K562 (cell line): Measurements from ENCODE around the gene BNC1. TPM values are rescaled to one million over a fixed set of nuclear protein-coding genes. Genes with fewer than 3 reads are reported as not detected.
A peak's percentile ranks its signal among the peaks of the same experiment; 100 is the strongest.

Experiments
- ATAC-seq: fragments of 200-7000 bp; cut with Tn5 transposase; 3 replicates; pipeline ENCODE4 v1.9.1; 2020; ENCODE audit warnings: moderate library complexity
- BruUV-seq: library from RNA; stranded (reverse); fragments of 400-500 nt; replicated peaks from 2 replicates; lab custom pipeline; 2021; lab: Mats Ljungman, UMichigan
- CTCF ChIA-PET: fragments of 300-600 bp; formaldehyde crosslinking; extraction: SDS; loops from one replicate; lab custom pipeline; 2021; ENCODE audit warnings: low intra/inter-chr PET ratio; lab: Yijun Ruan, JAX
- POLR2A ChIA-PET: fragments of 300-600, 350-650 bp; sonication (Branson Sonifier 250); formaldehyde crosslinking; extraction: SDS; loops from one replicate; lab custom pipeline; 2021; ENCODE audit warnings: antibody characterized with exemption, inconsistent platforms; lab: Yijun Ruan, JAX
- DNase-seq, 4 experiments: peaks; one replicate each; pipeline versions ENCODE4 v3.0.0 to v3.0.0-alpha.2; 2011 to 2018; ENCODE audit warnings: low spot score in 3 of 4, mixed read lengths in 3 of 4; ENCODE audit errors: extremely low read depth in 1 of 4
- FAIRE-seq: peaks from 2 replicates; lab custom pipeline; 2011; peaks lifted over from hg19 to GRCh38; lab: Jason Lieb, UNC
- H2AFZ ChIP-seq: 2 replicates; pipeline ENCODE4 v1.6.0; 2011; ENCODE audit warnings: low read depth, low read length, control low read depth, inconsistent platforms
- H3K27ac ChIP-seq: fragments of 200-600 bp; 3 replicates; pipeline ENCODE4 v1.8.0; 2011; ENCODE audit warnings: low read depth, mild to moderate bottlenecking, control low read depth, inconsistent platforms, low read length, moderate library complexity, mixed read lengths; ENCODE audit errors: extremely low read depth
- H3K27me3 ChIP-seq, 2 experiments: fragments of 300-600 bp in 1 of 2; 2 replicates in 1 of 2; 3 replicates in 1 of 2; pipeline versions ENCODE4 v1.6.0 to v1.8.0; 2011; ENCODE audit warnings: inconsistent platforms in 2 of 2, low read length in 2 of 2, mild to moderate bottlenecking in 1 of 2, mixed read lengths in 1 of 2, moderate library complexity in 1 of 2; ENCODE audit not compliant: control insufficient read depth in 2 of 2, insufficient read depth in 2 of 2
- H3K36me3 ChIP-seq: fragments of 300-600 bp; 3 replicates; pipeline ENCODE4 v1.8.0; 2011; ENCODE audit warnings: mild to moderate bottlenecking, low read length, inconsistent platforms; ENCODE audit not compliant: control insufficient read depth, insufficient read depth
- H3K4me1 ChIP-seq, 2 experiments: fragments of 200-600 bp in 1 of 2; replicated peaks in 1 of 2; 2 replicates in 1 of 2; 3 replicates in 1 of 2; pipeline versions ENCODE4 v1.5.1 to v1.8.0; 2011; ENCODE audit warnings: inconsistent platforms in 2 of 2, low read length in 2 of 2, mild to moderate bottlenecking in 1 of 2, mixed read lengths in 1 of 2, moderate library complexity in 1 of 2; ENCODE audit not compliant: control insufficient read depth in 2 of 2, insufficient read depth in 2 of 2
- H3K4me2 ChIP-seq: 2 replicates; pipeline ENCODE4 v1.6.1; 2011; ENCODE audit warnings: low read length, control low read depth, inconsistent platforms, mixed read lengths; ENCODE audit not compliant: insufficient read depth
- H3K4me3 ChIP-seq: fragments of 200-600 bp; sonication (generic), shearing (Covaris generic); 2 replicates; pipeline ENCODE4 v1.5.1; 2016; ENCODE audit warnings: control low read depth, inconsistent platforms
- H3K79me2 ChIP-seq: fragments of 200-600 bp; 3 replicates; pipeline ENCODE4 v1.8.0; 2011; ENCODE audit warnings: low read length, inconsistent platforms; ENCODE audit not compliant: control insufficient read depth, insufficient read depth
- H3K9ac ChIP-seq, 2 experiments: 2 replicates each; pipeline versions ENCODE4 v1.6.0 to v1.6.1; 2011; ENCODE audit warnings: low read depth in 2 of 2, low read length in 2 of 2, control low read depth in 1 of 2, inconsistent platforms in 1 of 2, mild to moderate bottlenecking in 1 of 2, mixed read lengths in 1 of 2; ENCODE audit not compliant: insufficient read depth in 1 of 2
- H3K9me1 ChIP-seq: one replicate; pipeline ENCODE4 v1.6.0; 2011; ENCODE audit warnings: inconsistent platforms, mild to moderate bottlenecking, low read length, moderate library complexity; ENCODE audit not compliant: control insufficient read depth, insufficient read depth
- H3K9me3 ChIP-seq: replicated peaks from 2 replicates; pipeline ENCODE4 v1.5.1; 2011; ENCODE audit warnings: low read depth, low read length, inconsistent platforms; ENCODE audit not compliant: control insufficient read depth, insufficient read depth
- H4K20me1 ChIP-seq: replicated peaks from 2 replicates; pipeline ENCODE4 v1.6.1; 2011; ENCODE audit warnings: low read length, inconsistent platforms, mixed read lengths; ENCODE audit not compliant: control insufficient read depth, insufficient read depth
- EP400 ChIP-seq: fragments of 450-650 bp; IDR thresholded peaks from 2 replicates; pipeline ENCODE4 v1.6.1; 2017; ENCODE audit warnings: antibody characterized with exemption, mild to moderate bottlenecking, moderate library complexity
- RBM25 ChIP-seq: fragments of 200-400 bp; formaldehyde crosslinking; IDR thresholded peaks from 2 replicates; pipeline ENCODE4 v1.6.1; 2018; ENCODE audit warnings: low read length, low read depth, moderate library complexity; ENCODE audit not compliant: severe bottlenecking
- THAP12 ChIP-seq: fragments of 250-450 bp; sonication (Bioruptor Pico); IDR thresholded peaks from 2 replicates; pipeline ENCODE4 v1.9.0; 2021; ENCODE audit warnings: mild to moderate bottlenecking, inconsistent platforms
- ZNF778 ChIP-seq: fragments of 450-650 bp; formaldehyde crosslinking; IDR thresholded peaks from 2 replicates; pipeline ENCODE4 v1.4.0; 2020; ENCODE audit warnings: mild to moderate bottlenecking, moderate library complexity
- WGBS: fragments of 100-300 bp; shearing (Covaris generic); methylation state at CpG from one replicate; pipeline ENCODE4 v1.1.6; 2016; ENCODE audit warnings: low coverage, mixed read lengths; ENCODE audit not compliant: insufficient coverage; ENCODE audit errors: missing lambda C conversion rate; 5-methylcytosine and 5-hydroxymethylcytosine counted together
- in situ Hi-C: fragments of 300-500 bp; cut with MboI; formaldehyde crosslinking; loops from 4 replicates; pipeline ENCODE4 v1.15.0; 2018; ENCODE audit warnings: inconsistent platforms, mixed read lengths
- intact Hi-C: fragments of 100-400 bp; cut with micrococcal nuclease; formaldehyde crosslinking; loops from 2 replicates; pipeline ENCODE4 v1.14.2; 2022
- polyA plus RNA-seq, 8 experiments: library from polyadenylated mRNA; depleted of rRNA in 4 of 8; stranded (reverse) in 5 of 8; unstranded in 3 of 8; fragments of >200 nt; fragmentation: Nextera tagmentation in 2 of 8; fragmentation: Illumina TruSeq in 1 of 8; extraction: Ambion mirVana in 2 of 8; extraction: Trizol in 1 of 8; gene quantifications; 2 replicates each; pipeline versions ENCODE4 v1.2.1 to v1.2.3, GENCODE V29; 2011 to 2014; ENCODE audit warnings: inconsistent platforms in 1 of 8, missing spikeins in 1 of 8
- total RNA-seq, 7 experiments: library from RNA; depleted of rRNA in 6 of 7; stranded (reverse); fragments of >200 nt in 6 of 7; fragmentation: Illumina TruSeq in 2 of 7; extraction: Trizol in 2 of 7; gene quantifications; 2 replicates each; pipeline versions ENCODE4 v1.2.1 to v1.2.3, GENCODE V29; 2011 to 2021; ENCODE audit warnings: low replicate concordance in 1 of 7

The BNC1 gene
- total and polyA plus RNA-seq, 9 of the 15 experiments (the other 6 are each of a cell fraction or from before 2014, with no cell fraction given), result not detected

GRCh38 chr15:83276661-83277060 is 7.8 kb downstream of the BNC1 start:
- TF ChIP-seq THAP12 (CRISPR knock-in tag), result no peak
- TF ChIP-seq RBM25, result peak; percentile 72
- TF ChIP-seq EP400, result no peak
- no peak for TF ChIP-seq ZNF778 (CRISPR knock-in tag)
- TF ChIP-seq, all 486 proteins: peak for 1
- Histone ChIP-seq H2AFZ (no peak overlapping the region), H3K36me3 (no peaks in the 10 kb centered on the region), H3K9me3 (no peaks in the 10 kb centered on the region), H3K9me1 (no peaks in the 10 kb centered on the region), H3K4me3 (no peak overlapping the region), H3K27ac (no peak overlapping the region), H3K9ac (no peak overlapping the region), H3K27me3 (peaks cover 0 to 5% of the 10 kb centered on the region in 2 experiments; a peak in 2 of 5 replicates), H4K20me1 (no peaks in the 10 kb centered on the region), H3K79me2 (no peaks in the 10 kb centered on the region), H3K4me1 (no peaks in the 10 kb centered on the region), H3K4me2 (no peak overlapping the region)
- no peak for DNase-seq
- intact Hi-C loops, result no loop called here
- no peak for ATAC-seq
- no peak for FAIRE-seq
- 0% methylated on average over 5 of the region's 5 CpGs for whole genome bisulfite sequencing
- in situ Hi-C loops, result no loop called here
- BruUV-seq, result no TSS peak
- ChIA-PET POLR2A (no interaction called here), CTCF (no interaction called here)
